Measurements from ENCODE around the gene GBF1. TPM values are rescaled to one million over a fixed set of nuclear protein-coding genes. Genes with fewer than 3 reads are reported as not detected.

Gene GBF1
- total and polyA plus RNA-seq, 11 donors: 15.5 to 70.0 (median 48.2) TPM

- 72 to 92% (median 75%) methylated on average over 5 of the region's 5 CpGs for WGBS, 4 donors
- intact Hi-C loops (cut with DNase I): no loop called here
- H3K9me3 ChIP-seq: no peaks in the 10 kb centered on the region
- DNase-seq (no peak), ATAC-seq (no peak)
- H3K4me1 ChIP-seq: no peaks in the 10 kb centered on the region
- H3K36me3 ChIP-seq: no peaks in the 10 kb centered on the region
- no peak overlapping the region for H3K27ac ChIP-seq
- H3K4me3 ChIP-seq: no peak overlapping the region
- no peaks in the 10 kb centered on the region for H3K27me3 ChIP-seq
- TF ChIP-seq, protein P1, sequence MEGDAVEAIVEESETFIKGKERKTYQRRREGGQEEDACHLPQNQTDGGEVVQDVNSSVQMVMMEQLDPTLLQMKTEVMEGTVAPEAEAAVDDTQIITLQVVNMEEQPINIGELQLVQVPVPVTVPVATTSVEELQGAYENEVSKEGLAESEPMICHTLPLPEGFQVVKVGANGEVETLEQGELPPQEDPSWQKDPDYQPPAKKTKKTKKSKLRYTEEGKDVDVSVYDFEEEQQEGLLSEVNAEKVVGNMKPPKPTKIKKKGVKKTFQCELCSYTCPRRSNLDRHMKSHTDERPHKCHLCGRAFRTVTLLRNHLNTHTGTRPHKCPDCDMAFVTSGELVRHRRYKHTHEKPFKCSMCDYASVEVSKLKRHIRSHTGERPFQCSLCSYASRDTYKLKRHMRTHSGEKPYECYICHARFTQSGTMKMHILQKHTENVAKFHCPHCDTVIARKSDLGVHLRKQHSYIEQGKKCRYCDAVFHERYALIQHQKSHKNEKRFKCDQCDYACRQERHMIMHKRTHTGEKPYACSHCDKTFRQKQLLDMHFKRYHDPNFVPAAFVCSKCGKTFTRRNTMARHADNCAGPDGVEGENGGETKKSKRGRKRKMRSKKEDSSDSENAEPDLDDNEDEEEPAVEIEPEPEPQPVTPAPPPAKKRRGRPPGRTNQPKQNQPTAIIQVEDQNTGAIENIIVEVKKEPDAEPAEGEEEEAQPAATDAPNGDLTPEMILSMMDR (IDR thresholded peaks at IDR 0.05): no peak
- TF ChIP-seq POLR2A (IDR thresholded peaks at IDR 0.05): no peak
These were observed 26.0 kb upstream of the GBF1 start for GRCh38 chr10:102219370-102219769.

- H3K9me3 ChIP-seq: no peaks in the 10 kb centered on the region
- no peaks in the 10 kb centered on the region for H3K27me3 ChIP-seq
- H3K4me1 ChIP-seq: peaks cover 0 to 8% (median 4%) of the 10 kb centered on the region in 12 donors
- no peak overlapping the region for H3K27ac ChIP-seq
- no peak for ATAC-seq
- TF ChIP-seq POLR2A (IDR thresholded peaks at IDR 0.05): no peak
- TF ChIP-seq, protein P1 (IDR thresholded peaks at IDR 0.05): no peak
- intact Hi-C loops (cut with DNase I): loop anchor here in 3 of 10 donors (10.0 kb wide), 2 partner anchors 56 to 364 kb away; no protein-coding TSS in a partner anchor
- DNase-seq: no peak
- H3K4me3 ChIP-seq: no peak overlapping the region
- no peaks in the 10 kb centered on the region for H3K36me3 ChIP-seq
These were observed 24.7 kb upstream of the GBF1 start for GRCh38 chr10:102220612-102221011.

- 85 to 88% (median 86%) methylated on average over 5 of the region's 5 CpGs for WGBS, 4 donors
- no peaks in the 10 kb centered on the region for H3K27me3 ChIP-seq
- intact Hi-C loops (cut with DNase I): loop anchor here in 3 of 10 donors (10.0 kb wide), 2 partner anchors 58 to 362 kb away; no protein-coding TSS in a partner anchor
These were observed 22.5 kb upstream of the GBF1 start for GRCh38 chr10:102222797-102223196.

More at GRCh38 chr10:102222797-102223196, 22.5 kb upstream of the GBF1 start:
- no peak overlapping the region for H3K4me3 ChIP-seq
- no peaks in the 10 kb centered on the region for H3K9me3 ChIP-seq
- H3K27ac ChIP-seq: no peak overlapping the region
- no peak for DNase-seq
- TF ChIP-seq POLR2A (IDR thresholded peaks at IDR 0.05): no peak
- TF ChIP-seq, protein P1 (IDR thresholded peaks at IDR 0.05): no peak
- peaks cover 0 to 19% (median 15%) of the 10 kb centered on the region in 12 donors for H3K4me1 ChIP-seq
- no peaks in the 10 kb centered on the region for H3K36me3 ChIP-seq
- ATAC-seq: no peak
